Stimulated activated CD4-positive, alpha-beta T cell treated with anti-CD3 and anti-CD28 coated beads, Interleukin-12 subunit alpha, Interleukin-12 subunit beta, amount 100 ng/mL, for 48 hours (primary cell): ENCODE measurements around the gene BUD31.
"Not testable (repeated sequence)": the region's sequence is repeated elsewhere in the genome, so short reads cannot be mapped to it uniquely, and the experiment has no call there.

Experiments used
- DNase-seq, 3 donors: peaks; one replicate each; pipeline ENCODE4 v3.0.0-alpha.2; 2020; ENCODE audit warnings: low read depth in 2 of 3, low spot score in 1 of 3

BUD31 gene

DNA sequence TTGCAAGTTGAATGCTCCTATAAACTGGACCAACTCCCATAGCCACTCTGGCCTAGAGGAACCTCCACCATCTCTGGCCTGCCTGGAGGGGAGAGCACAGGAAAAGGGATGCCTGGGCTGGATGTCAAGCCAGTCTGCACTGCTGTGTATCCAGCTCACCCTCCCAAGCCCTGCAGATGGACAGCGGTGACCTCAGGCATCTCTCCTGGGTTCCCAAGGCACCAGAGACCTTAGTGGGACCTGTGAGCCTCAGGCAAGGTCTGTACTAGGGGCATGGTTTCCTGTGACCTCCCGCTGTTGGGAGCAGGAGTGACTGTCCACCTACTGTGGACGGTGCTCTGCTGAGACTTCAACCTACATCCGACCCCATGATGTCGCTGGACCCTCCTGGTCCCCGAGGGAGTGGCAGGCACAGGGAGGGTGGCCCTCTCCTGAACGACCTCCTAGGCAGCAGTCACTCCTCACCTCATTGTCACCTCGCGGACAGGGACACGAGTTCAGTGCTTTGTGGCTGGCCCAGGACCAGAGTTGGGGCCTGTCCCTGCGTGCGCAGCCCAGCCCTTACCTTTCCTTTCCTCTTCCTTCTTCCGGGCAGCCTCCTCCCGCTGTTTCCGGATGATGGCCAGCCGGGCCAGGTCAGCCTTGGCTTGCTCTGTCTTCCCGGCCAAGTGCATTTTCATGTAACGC, 11.3 kb upstream of the BUD31 start:
- DNase-seq, result no peak

GRCh38 chr7:99398891-99399445, 9.8 kb upstream of the BUD31 start:
- no peak for DNase-seq

GRCh38 chr7:99399597-99399996, 9.2 kb upstream of the BUD31 start:
- no peak for DNase-seq

DNA sequence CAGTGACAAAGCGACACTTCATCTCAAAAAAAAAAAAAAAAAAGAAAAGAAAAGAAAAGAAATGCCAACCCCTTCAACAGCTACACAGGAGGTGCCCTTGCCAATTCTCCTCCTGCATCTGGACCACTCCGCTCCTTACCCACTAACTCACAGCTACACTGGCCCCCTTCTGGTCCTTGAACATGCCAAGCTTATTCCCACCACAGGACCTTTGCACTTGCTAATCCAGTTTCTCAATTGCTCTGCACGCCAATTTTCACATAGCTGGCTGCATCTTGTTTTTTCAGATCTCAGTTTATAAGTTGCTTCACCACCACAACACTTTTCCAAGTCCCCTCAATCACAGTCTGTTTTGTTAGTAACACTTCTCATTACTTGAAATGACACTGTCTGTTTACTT, 5.9 kb upstream of the BUD31 start:
- no peak for DNase-seq

GRCh38 chr7:99403764-99404163, 5.0 kb upstream of the BUD31 start:
- DNase-seq, result no peak

- DNase-seq, result no peak
These were observed 4.4 kb upstream of the BUD31 start for GRCh38 chr7:99404235-99404976.

DNA sequence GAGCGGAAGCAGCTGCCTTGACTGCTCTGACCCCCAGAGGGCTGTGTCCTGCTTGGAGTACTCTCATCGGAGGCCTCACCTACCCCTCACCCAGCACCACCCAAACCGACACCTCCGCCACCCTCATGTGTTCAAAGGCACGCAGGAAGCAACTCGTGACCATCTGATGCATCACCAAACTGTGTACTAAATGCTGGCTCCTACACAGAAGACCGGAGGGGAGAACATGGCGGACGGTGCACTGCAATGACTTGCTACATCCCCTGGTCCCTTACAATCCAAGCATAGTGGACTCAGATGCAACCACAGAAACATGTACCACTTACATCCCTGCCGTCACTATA, 3.8 kb upstream of the BUD31 start:
- no peak for DNase-seq

DNA sequence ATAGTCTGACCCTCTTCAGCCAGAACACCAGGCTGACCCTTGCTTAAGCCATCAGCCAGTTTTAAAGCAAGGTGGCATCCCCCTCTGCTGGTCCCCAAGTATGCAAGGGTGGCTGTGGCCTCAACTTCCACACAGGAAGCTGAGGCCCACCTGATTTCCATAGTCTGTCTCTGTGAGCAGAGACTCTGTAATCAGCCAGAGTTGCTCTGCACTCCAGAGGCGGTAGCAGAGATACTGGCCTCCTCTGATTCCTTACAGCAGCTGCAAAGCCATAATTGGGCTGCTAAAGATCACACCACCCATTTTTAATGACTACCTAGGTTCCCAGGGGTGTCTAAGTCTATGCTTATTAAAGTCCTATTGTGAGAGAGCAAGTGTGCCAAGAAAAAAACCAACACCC, 2.2 kb upstream of the BUD31 start:
- no peak for DNase-seq

GRCh38 chr7:99407872-99408378, 844 bp upstream of the BUD31 start:
- DNase-seq, result peak in 1 of 3 donors; percentile 35

DNA sequence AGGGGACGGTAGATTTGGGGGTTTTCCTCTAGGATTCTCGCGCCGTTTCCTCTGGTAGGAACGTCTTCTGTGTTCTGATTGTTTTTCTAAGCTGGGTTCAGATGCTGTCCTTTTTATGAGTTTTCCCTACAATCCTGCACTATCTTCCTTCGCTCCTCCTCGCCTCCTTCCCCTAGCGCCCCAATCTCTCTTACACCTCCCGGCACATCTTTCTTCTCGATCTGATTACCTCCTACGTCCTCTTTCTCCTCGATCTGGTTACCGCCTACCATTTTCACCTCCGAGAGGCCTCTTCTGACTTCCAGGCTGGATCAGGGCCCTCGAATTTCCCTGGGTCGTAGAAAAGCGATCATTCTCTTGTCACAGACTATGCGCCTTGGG, 413 bp downstream of the BUD31 start:
- DNase-seq, result no peak

DNA sequence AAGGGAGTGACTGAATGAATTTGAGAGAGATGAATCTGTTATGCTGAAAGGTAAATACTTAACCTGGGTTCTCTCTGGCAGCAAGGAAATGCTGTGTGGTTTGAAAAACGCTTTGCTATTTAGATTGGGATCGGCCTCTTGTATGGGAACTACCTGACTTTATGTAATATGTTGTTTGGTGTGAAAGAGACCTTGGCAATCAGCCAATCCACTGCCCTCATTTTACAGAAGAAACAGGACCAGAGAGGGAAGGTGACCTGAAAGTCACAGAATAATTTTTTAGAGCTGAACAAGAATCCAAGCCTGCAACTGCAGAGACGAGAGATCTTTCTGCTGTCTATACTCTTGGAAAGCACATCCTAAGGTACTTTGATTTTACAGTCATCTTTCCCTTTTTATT, 1.0 kb downstream of the BUD31 start:
- DNase-seq, result no peak

DNA sequence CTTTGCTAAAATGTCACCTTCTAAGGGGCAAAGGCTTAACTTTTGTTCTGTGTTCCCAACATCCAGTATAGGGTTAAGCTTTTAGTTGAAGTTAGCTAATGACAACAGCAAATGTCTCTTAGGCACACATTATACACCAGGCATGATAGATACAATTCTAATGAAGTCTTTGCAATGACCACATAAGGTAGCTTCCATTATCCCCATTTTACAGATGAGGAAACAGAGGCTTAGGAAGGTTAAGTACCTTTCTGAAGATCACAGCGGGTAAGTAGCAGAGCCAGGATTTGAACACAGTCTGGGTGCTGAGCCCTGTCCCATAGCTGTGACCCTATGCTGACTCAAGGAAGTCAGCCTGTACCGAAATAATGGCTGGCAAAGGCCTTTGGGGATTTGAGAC, 1.9 kb downstream of the BUD31 start:
- no peak for DNase-seq

DNA sequence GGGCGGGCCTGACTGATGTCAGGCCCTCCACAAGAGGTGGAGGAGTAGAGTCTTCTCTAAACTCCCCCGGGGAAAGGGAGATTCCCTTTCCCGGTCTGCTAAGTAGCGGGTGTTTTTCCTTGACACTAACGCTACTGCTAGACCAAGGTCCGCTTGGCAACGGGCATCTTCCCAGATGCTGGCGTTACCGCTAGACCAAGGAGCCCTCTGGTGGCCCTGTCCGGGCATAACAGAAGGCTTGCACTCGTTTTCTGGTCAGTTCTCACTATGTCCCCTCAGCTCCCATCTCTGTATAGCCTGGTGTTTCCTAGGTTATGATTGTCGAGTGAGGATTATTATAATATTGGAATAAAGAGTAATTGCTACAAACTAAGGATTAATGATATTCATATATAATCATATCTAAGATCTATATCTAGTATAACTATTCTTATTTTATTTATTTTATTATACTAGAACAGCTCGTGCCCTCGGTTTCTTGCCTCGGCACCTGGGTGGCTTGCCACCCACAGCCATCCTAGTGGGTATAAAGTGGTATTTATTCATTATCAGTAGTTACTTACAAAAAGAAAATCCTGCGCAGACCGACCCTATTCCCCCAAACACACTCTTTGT, 6.9 kb downstream of the BUD31 start:
- DNase-seq, result not testable (repeated sequence)

DNA sequence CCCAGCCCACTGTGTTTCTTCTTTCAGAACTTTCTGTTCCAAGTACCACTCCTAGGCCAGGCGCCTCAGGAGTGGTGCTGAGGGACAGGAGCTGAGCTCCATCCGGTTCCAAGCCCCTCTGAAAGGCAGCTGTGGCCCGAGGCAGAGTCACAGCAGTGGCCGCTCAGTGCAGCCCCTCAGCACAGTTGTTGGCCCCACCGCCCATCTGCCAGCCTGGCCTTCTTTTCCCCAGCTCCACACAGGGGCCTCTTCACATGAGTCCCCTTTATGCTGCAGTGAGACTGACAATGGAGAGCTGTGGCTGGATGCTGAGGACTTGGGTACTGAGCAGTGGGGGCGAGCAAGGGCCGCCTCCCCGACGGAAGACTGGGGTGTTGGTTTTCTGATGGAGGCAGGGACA, 9.5 kb downstream of the BUD31 start:
- DNase-seq, result no peak

- no peak for DNase-seq
These were observed 10.7 kb downstream of the BUD31 start for GRCh38 chr7:99419323-99420021.

GRCh38 chr7:99420213-99420612, 11.4 kb downstream of the BUD31 start:
- no peak for DNase-seq

DNA sequence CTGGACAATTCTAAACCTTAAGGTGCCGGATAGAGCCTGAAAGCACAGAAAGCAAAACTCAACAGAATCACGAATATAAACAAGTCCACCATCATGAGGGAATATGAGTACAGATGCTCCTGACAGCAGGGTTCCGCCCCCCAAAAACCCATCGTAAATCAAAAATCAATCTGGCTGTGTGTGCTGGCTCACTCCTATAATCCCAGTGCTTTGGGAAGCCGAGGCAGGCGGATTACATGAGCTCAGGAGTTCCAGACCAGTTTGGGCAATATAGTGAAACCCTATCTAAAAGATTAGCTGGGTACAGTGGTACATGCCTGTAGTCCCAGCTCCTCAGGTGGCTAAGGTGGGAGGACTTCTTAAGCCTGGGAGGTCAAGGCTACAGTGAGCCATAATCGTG, 12.2 kb downstream of the BUD31 start:
- DNase-seq, result no peak

GRCh38 chr7:99422186-99422585, 13.4 kb downstream of the BUD31 start:
- DNase-seq, result no peak

GRCh38 chr7:99422625-99423024, 13.9 kb downstream of the BUD31 start:
- DNase-seq, result no peak

DNA sequence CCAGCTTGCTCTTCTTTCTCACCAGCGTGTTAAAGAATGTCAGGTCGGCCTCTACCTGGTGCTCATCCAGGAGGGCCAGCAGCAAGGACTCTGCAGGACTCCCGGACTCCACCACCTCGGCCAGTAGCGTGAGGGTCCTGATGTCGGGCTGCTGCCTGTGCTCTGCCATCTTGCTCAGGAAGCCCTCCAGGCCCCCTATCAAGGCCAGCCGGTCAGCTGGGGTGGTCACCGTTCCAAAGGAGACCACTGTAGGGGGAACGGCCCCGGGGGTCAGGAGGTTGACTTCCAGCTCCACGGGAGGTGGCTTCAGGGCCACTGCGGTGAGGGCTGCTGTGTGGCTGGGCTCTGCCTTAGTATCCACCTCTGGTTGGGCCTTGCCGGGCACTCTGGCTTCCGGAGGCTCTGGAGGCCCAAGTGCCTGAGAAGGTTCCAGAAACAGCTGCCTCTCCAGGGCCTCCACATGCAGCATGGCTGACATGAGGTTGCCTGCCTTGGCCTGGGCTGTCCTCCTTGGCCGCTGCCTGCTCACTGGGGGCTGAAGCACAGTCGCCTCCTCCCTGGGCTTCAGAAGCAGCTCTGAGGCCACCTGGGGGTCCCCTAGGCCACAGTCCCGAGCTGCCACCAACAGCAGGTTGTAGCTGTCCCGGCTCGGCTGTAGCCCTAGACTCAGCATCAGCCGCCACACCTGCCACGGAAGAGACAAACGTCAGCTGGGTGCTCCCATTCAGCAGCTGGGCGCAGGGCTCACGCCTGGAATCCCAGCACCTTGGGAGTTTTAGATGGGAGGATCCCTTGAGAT, 16.4 kb downstream of the BUD31 start:
- DNase-seq, result no peak
